NCI-H1694 (cell line): ENCODE data around the gene FGGY.
A peak's percentile ranks its signal among the peaks of the same experiment; 100 is the strongest.
"Not testable (repeated sequence)": the region's sequence is repeated elsewhere in the genome, so short reads cannot be mapped to it uniquely, and the experiment has no call there.

Experiments used
- DNase-seq: peaks from one replicate; lab custom pipeline; 2025; lab: John Stamatoyannopoulos, UW

The FGGY gene

DNA sequence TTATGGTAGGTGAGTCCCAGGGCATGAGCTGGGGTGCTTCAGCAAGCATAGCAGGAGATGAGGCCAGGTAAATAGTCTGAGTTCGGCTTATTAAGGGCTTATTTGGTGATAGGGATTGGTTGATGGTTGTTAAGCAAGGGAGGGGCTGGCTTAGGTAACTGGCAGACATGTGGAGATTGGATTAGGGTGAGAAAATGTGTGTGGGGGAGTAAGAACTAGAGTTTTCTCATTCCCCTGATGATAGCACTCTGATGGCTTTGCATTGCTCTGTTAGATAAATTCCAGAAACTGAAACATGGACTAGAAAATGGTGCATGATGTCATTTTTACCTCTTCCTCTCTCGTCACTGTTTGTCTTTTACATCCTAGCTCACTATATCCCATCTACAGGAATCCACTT lies 53.6 kb downstream of the FGGY start:
- no peak for DNase-seq

DNA sequence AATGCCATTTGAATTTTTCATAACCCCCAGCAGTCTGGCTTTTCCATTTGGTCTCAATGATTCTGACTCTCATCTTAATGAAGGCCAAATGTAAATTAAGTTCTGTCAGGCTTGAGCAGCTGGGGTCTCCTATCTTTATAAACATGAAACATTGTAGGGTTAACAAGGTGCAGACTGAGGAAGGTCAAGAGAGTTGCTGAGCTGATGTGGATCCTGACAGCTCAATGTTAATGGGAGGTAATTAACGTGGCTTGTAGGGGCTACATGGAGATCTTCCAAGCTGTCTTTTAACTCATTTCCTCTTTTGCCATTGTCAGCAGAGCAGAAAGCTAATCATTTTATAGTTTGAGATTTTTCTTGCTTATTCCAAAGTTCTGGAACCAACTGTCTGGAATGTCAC lies 55.2 kb downstream of the FGGY start:
- no peak for DNase-seq

- DNase-seq = no peak
These were observed 56.6 kb downstream of the FGGY start for GRCh38 chr1:59353453-59353852.

DNA sequence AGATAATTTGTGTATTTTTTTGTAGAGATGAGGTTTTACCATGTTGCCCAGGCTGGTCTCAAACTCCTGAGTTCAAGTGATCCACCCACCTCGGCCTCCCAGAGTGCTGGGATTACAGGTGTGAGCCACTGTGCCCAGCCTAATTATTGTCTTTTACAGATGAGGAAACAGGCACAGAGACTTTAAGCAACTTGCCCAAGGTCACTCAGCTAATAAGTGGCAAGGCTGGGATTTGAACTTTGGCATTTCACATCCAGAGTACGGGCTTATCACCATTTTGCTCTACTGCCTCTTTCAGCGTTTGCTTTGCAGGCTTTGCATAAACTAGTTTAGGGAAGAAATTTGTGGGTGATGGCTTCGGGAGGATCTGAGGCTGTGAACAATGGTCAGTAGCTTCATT lies 57.3 kb downstream of the FGGY start:
- DNase-seq = not testable (repeated sequence)

DNA sequence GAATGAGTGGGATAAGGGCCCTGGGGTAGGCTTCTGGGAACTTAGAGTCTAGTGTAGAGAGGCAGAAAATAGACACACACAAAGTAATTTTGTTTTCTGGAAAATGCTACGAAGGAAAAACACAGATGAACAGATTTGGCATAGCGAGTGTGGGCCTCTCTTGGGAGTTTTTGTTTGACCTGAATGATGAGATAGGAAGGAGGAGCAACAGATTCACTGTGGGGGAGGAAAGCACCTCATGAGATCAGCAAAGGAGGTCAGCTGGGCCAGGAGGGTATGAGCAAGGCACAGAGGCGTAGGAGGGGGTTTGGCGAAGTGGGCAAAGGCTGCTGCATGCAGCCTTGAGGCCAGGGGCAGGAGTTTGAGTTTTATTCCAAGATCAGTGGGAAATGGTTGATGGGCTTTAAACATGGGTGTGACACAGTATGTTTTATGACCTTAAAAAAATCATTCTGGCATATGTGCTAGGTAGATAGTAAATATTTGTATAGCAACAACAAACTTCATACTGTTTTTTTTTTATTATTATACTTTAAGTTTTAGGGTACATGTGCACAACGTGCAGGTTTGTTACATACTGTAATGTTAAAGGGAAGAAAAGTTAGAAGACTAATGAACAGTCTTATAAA lies 57.9 kb downstream of the FGGY start:
- no peak for DNase-seq

DNA sequence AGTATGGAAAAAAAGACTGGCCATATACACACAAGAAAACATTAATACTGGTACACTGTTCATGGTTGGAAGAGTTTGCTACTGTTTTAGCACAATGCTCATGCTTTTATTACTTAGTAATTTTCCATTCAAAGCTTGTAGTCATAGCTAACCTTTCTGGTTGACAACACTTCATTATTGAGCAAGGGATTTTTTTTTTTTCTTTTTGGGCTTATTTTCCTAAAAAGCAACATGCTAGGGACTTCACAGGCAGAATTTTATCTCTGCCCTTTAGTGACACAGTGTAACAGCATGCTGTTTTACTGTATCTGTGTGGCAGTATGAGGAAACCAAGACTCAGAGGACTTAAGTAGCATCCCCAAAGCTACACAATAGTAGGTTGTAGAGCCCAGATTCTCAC lies 58.5 kb downstream of the FGGY start:
- DNase-seq = peak; percentile 4

DNA sequence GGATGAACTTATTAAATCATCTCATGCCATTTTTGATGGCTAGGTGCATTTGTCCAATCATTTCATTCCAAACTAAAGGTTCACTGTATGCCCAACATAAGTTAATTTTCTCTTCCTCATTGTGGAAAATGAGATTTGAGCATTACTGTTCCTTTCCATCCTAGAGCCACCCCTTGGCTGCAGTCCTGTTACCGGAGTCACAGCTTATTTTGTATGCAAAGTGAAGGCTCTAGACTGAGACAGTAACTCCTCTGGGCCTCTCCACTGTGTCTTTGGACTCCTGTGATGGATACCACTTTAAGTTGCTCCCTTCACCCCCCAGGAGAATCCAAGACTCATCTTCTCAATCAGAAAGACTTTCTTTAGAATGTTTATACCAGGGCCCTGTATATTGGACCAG lies 59.7 kb downstream of the FGGY start:
- DNase-seq = no peak

DNA sequence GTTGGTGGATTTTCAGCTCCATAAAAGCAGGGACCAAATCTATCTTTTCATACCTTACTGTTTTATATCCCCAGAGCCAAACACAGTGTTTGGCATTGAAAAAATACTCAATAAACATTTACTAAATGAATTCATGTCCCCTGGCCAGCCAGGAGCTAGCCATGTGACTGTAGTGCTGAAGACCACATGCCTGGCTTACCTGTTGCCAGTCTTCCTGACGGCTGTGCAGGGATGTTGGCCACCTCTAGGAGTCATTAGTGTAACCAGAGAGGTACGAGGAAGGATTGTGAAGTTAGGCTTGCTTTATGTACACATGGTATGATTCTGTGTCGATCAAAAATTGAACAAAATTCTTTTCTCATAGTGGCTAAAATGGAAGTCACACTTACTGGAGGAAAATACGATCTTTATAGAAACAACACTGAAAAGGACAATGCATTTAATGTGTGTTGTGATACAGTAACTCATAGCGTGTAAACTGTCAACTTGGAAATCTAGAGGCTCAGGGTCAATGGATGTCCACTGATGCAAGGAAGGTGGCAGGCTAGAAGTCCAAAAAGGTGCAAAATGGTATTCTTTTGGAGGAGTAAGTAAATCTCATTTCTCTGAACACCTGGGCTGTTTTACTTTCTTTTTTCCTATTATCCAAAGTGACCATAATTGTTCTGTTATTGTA lies 60.9 kb downstream of the FGGY start:
- DNase-seq = no peak

DNA sequence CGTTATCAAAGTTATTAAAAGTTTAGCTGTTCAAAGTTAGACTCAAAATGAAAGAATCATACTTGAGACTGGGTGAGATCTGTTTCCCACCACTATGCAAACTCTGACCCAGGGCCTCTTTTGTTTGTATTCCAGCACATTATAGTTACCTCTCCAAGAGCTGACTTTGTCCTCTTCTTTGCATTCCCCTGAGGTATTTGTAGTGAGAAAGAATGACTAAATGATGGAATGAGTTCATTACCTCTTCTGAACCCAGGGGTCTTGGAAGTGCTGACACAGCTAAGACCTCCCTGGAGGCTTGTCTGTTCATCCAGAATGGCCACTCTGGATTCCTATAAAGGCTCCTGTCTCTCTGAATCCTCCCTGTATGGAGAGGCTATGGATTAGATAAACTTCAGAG lies 62.4 kb downstream of the FGGY start:
- DNase-seq = no peak

- no peak for DNase-seq
These were observed 63.3 kb downstream of the FGGY start for GRCh38 chr1:59360170-59360569.

DNA sequence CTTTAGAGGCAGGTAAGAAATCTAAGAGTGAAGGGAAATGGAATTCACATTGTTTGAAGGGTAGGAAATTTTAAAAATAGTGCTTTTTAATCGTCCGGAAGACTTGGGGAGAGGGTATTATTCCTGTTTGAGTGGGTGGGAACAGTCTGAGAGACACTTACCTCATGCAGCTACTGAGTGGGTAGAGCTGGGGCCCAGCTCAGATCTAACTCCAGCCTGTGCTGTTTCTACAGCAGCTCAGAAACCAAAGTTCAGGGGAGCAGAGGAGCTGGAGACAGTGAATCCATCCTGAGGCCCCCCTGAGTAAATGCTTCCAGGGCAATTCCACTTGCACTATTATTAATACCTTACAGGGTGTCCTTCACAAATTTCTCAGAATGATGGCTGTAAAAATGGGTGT lies 63.8 kb downstream of the FGGY start:
- DNase-seq = no peak

- DNase-seq = no peak
These were observed 64.9 kb downstream of the FGGY start for GRCh38 chr1:59361766-59362165.

GRCh38 chr1:59364037-59364436 lies 67.1 kb downstream of the FGGY start:
- no peak for DNase-seq

GRCh38 chr1:59366346-59366745 lies 69.5 kb downstream of the FGGY start:
- no peak for DNase-seq

DNA sequence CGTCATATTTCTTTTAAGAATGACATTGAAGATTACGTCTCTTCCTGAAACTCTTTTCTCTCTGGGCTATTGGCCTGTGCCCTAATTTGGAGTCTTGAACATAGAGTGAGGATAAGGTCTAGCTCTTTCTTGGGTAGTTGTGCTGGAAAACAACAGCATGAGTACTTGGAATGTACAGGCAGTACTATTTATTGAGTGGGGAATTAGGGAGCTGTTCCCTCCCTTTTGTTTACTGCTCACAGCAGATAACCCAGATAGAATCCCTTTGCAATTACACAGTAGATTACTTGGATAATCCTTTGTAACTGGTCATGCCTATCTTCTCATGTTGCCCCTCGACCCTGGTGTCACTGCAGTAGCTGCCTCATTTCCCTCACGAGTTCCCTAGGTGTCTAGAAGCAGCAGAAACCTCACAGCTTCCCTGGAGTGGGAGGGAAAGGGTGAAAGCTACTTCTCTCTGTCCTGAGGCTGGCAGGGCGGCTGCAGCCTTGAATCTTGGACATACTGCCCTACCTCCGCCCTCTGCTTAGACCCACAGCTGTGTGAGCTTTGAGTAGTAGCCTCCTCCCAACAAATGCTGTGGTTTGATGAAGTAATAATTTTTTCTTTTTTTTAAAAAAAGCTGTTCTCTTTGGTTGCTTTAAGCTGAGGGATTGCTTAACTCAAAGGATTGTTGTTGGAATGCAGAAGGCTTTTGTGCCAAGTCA lies 70.6 kb downstream of the FGGY start:
- no peak for DNase-seq

DNA sequence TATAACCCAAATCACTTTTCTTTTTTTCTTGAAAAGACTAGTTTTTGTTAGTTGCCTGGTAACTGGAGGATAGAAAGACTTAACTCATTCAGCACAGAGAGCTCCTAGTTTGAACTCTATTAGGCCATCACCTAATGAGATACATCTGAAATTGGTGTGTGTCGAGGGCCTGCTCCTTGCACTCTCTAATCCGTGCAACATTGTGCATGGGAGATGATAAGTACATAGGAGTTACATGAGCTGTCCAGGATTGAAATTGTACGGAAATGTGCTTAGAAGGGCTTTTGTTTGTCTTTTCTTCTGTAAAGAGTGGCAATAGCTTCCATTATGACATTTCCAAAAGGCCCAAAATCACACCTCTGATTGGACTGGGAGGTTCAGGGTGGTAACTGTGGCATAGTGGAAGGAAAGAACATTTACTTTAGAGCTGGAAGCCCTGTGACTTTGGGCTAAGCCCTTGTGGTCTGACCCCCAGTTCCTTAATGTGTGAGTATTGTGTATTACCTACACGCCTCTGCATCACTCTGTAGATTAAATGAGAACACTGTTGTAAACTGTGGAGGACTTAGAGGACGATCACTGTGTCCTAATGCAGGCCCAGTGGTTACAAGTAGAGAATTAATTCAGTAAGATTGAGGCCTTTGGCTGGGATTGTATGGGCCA lies 71.2 kb downstream of the FGGY start:
- DNase-seq = no peak

DNA sequence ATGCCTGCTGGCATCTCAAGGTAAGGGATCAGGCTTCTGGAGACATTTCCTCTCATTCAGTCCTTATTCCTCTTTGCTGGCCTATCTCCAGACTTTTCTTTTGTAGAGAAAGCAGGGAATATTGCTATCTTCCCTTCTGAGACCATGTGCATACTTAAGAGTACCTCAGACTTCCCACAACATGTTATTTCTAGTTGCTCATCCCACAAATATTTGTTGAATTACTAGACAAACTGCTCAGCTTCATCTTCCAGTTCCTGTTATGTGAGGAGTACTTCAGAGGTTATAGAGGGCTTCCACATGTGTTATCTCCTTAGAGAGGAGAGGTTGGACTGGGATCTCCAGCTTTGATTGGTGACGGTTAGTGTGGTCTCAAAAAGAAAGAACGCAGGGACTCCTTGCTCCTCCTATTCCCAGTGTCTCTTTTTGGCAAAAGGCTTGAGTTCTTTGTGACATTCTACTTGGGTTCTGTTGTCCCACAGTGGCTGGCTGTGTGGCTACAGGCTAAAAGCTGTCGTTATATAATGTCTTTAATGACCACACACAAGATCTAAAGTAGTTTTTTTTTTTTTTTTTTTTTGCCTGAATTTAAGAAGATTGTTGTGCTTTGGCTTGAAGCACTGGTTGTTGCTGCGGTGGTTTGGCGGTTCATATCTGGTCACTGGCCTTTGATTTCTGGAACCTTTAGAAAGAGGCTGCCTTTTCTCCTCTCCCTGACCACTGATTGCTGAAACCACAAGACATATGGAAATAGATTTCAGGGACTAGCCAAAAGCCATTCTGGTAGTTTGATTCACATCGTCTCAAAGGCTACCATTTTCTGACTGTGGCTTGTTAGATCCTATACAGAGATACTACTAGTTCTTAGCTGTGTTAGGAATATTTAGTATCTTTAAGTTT lies 78.7 kb downstream of the FGGY start:
- DNase-seq = no peak

- no peak for DNase-seq
These were observed 80.5 kb downstream of the FGGY start for GRCh38 chr1:59377350-59377904.

DNA sequence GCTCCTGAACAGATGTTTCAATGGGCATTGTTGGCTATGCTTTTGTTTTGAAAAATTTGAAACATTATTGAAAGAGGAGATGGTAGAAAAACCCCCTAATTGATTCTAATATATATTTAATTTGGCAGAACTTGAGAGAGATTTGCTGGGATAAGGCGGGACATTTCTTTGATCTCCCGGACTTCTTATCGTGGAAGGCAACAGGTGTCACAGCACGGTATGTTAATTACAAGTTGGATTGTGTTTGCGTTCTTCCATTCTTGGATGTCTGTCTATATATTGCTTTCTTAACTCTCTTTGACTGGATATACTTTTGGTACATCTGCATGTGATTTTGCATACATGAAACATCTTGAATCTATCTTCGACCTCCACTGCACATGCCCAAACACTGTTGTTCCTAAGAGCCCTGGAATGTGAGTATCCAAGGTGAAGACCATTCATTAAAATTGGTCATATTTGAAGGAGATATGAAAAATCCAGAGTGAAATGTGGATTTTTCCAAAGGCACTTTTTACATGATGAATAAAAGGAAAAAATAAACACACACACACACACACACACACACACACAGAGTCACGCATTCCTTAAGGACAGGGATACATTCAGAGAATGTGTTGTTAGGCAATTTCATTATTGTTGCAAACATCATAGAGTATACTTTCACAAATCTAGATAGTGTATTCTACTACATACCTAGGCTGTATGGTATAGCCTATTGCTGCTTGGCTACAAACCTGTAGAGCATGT lies 81.9 kb downstream of the FGGY start:
- no peak for DNase-seq

DNA sequence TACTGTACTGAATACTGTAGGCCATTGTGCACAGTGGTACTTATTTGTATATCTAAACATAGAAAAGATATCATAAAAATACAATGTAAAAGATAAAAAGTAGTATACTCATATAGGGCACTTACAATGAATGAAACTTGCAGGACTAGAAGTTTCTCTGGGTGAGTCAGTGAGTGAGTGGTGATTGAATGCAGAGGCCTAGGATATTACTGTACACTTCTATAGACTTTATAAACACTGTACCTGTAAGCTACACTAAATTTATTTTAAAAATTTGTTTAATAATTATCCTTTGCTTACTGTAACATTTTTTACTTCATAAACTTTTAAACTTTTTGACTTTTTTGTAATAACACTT lies 82.5 kb downstream of the FGGY start:
- DNase-seq = no peak

- DNase-seq = no peak
These were observed 87.1 kb downstream of the FGGY start for GRCh38 chr1:59383963-59384362.
